T-cell (primary cell): ENCODE results near the gene ERC2. TPM values are rescaled to one million over a fixed set of nuclear protein-coding genes. Genes with fewer than 3 reads are reported as not detected.

Experiments
- ATAC-seq, 4 experiments: fragments of 200-7000 bp in 3 of 4; fragments of 150-1000 bp in 1 of 4; cut with Tn5 transposase; replicated peaks in 1 of 4; 1 replicate in 3 of 4; 2 replicates in 1 of 4; pipeline ENCODE4 v1.10.0; 2021; ENCODE audit warnings: moderate library complexity in 3 of 4, mild to moderate bottlenecking in 2 of 4, moderate number of reproducible peaks in 1 of 4
- CTCF ChIA-PET, 2 donors: fragments of 300-600 bp; sonication (Branson Sonifier 250); formaldehyde crosslinking; loops; one replicate each; lab custom pipeline; 2022; ENCODE audit warnings: antibody characterized with exemption in 2 of 2; lab: Charles Lee
- POLR2A ChIA-PET, 2 donors: fragments of 300-600 bp; sonication (Branson Sonifier 250); formaldehyde crosslinking; loops; one replicate each; lab custom pipeline; 2022; ENCODE audit warnings: antibody characterized with exemption in 2 of 2; lab: Charles Lee
- DNase-seq, 35 experiments: peaks; one replicate each; pipeline versions ENCODE4 v3.0.0 to v3.0.0-alpha.2; 2013 to 2023
- H3K27ac ChIP-seq: one replicate; pipeline ENCODE4 v1.5.1; 2013; ENCODE audit warnings: low read length
- H3K27me3 ChIP-seq, 2 experiments: replicated peaks in 1 of 2; 1 replicate in 1 of 2; 2 replicates in 1 of 2; pipeline versions ENCODE4 v1.6.1 to v1.7.0; 2013; ENCODE audit warnings: low read length in 1 of 2, mixed read lengths in 1 of 2; ENCODE audit not compliant: control insufficient read depth in 2 of 2, insufficient read depth in 2 of 2; ENCODE audit errors: extremely low read depth in 1 of 2
- H3K36me3 ChIP-seq, 2 donors: 1 replicate in 1 of 2; 2 replicates in 1 of 2; pipeline versions ENCODE4 v1.6.1 to v1.7.0; 2013; ENCODE audit warnings: low read length in 1 of 2; ENCODE audit not compliant: control insufficient read depth in 2 of 2, insufficient read depth in 1 of 2; ENCODE audit errors: extremely low read depth in 1 of 2
- H3K4me1 ChIP-seq, 2 experiments: 1 replicate in 1 of 2; 2 replicates in 1 of 2; pipeline versions ENCODE4 v1.6.1 to v1.7.0; 2013; ENCODE audit warnings: low read length in 2 of 2, mixed read lengths in 1 of 2; ENCODE audit not compliant: insufficient read depth in 2 of 2, control insufficient read depth in 1 of 2; ENCODE audit errors: extremely low read depth in 1 of 2
- H3K4me3 ChIP-seq, 2 donors: 1 replicate in 1 of 2; 2 replicates in 1 of 2; pipeline versions ENCODE4 v1.5.1 to v1.7.0; 2013; ENCODE audit warnings: mild to moderate bottlenecking in 2 of 2, low read length in 1 of 2, moderate library complexity in 1 of 2; ENCODE audit not compliant: control insufficient read depth in 1 of 2; ENCODE audit errors: extremely low read depth in 1 of 2
- H3K9me3 ChIP-seq: 2 replicates; pipeline ENCODE4 v1.7.0; 2013
- H3K27ac Mint-ChIP-seq, 2 donors: one replicate each; pipeline ENCODE4 v1.8.0; 2020 to 2021; ENCODE audit warnings: mild to moderate bottlenecking in 2 of 2, mixed read lengths in 2 of 2
- H3K27me3 Mint-ChIP-seq, 2 donors: one replicate each; pipeline ENCODE4 v1.8.0; 2021 to 2022; ENCODE audit warnings: mixed read lengths in 2 of 2
- H3K36me3 Mint-ChIP-seq: one replicate; pipeline ENCODE4 v1.8.0; 2021; ENCODE audit warnings: mixed read lengths
- H3K4me1 Mint-ChIP-seq, 3 donors: one replicate each; pipeline ENCODE4 v1.8.0; 2020 to 2022; ENCODE audit warnings: mixed read lengths in 3 of 3, mild to moderate bottlenecking in 1 of 3
- H3K4me3 Mint-ChIP-seq, 3 donors: one replicate each; pipeline ENCODE4 v1.8.0; 2020 to 2022; ENCODE audit warnings: mild to moderate bottlenecking in 3 of 3, mixed read lengths in 3 of 3, moderate library complexity in 3 of 3
- H3K9me3 Mint-ChIP-seq, 3 donors: one replicate each; pipeline ENCODE4 v1.8.0; 2020 to 2022; ENCODE audit warnings: mixed read lengths in 3 of 3
- WGBS: methylation state at CpG from one replicate; pipeline ENCODE4 v1.1.5; 2013; ENCODE audit warnings: missing lambda C conversion rate; ENCODE audit not compliant: insufficient coverage; 5-methylcytosine and 5-hydroxymethylcytosine counted together
- total RNA-seq, 35 experiments: library from RNA in 6 of 35; stranded (reverse) in 6 of 35; fragments of 120-200 nt in 1 of 35; gene quantifications; one replicate each; pipeline versions ENCODE4 v1.2.1 to v1.2.4 and lab custom pipeline; 2013 to 2026

Gene ERC2
- total RNA-seq, 5 donors from 2014 or later (not counting 1 experiment from before 2014, with no cell fraction given) = not detected

GRCh38 chr3:55790596-55791350 is 677.5 kb downstream of the ERC2 start:
- Mint-ChIP-seq H3K36me3 (no peaks in the 10 kb centered on the region), H3K27me3 (peaks cover 0 to 11% of the 10 kb centered on the region in 2 donors), H3K9me3 (peaks cover 0 to 7% (median 3%) of the 10 kb centered on the region in 3 donors), H3K4me1 (no peaks in the 10 kb centered on the region), H3K4me3 (no peak overlapping the region), H3K27ac (no peak overlapping the region)
- Histone ChIP-seq H3K4me1 (no peaks in the 10 kb centered on the region), H3K27ac (no peak overlapping the region), H3K27me3 (no peaks in the 10 kb centered on the region), H3K4me3 (no peak overlapping the region), H3K9me3 (no peaks in the 10 kb centered on the region), H3K36me3 (no peaks in the 10 kb centered on the region)
- ATAC-seq = no peak
- CTCF ChIA-PET = no interaction called here
- no peak for DNase-seq
- POLR2A ChIA-PET = no interaction called here
- 83% methylated on average over 3 of the region's 3 CpGs for WGBS

GRCh38 chr3:55789516-55789915 is 678.8 kb downstream of the ERC2 start:
- POLR2A ChIA-PET = no interaction called here
- DNase-seq (no peak), ATAC-seq (no peak)
- Mint-ChIP-seq H3K36me3 (no peaks in the 10 kb centered on the region), H3K4me1 (no peaks in the 10 kb centered on the region), H3K9me3 (peaks cover 3 to 7% (median 4%) of the 10 kb centered on the region in 3 donors), H3K27me3 (peaks cover 0 to 3% of the 10 kb centered on the region in 2 donors), H3K27ac (no peak overlapping the region), H3K4me3 (no peak overlapping the region)
- Histone ChIP-seq H3K4me1 (no peaks in the 10 kb centered on the region), H3K27me3 (no peaks in the 10 kb centered on the region), H3K4me3 (no peak overlapping the region), H3K9me3 (no peaks in the 10 kb centered on the region), H3K36me3 (no peaks in the 10 kb centered on the region), H3K27ac (no peak overlapping the region)
- CTCF ChIA-PET = no interaction called here
- 67% methylated on average over 1 of the region's 2 CpGs for WGBS

GRCh38 chr3:55782807-55783206 is 685.5 kb downstream of the ERC2 start:
- no peak for ATAC-seq
- Histone ChIP-seq H3K27me3 (no peaks in the 10 kb centered on the region), H3K27ac (no peak overlapping the region), H3K9me3 (no peaks in the 10 kb centered on the region), H3K4me1 (no peaks in the 10 kb centered on the region), H3K36me3 (no peaks in the 10 kb centered on the region), H3K4me3 (no peak overlapping the region)
- Mint-ChIP-seq H3K4me3 (no peak overlapping the region), H3K4me1 (no peaks in the 10 kb centered on the region), H3K27ac (no peak overlapping the region), H3K27me3 (no peaks in the 10 kb centered on the region), H3K9me3 (peaks cover 0 to 4% (median 0%) of the 10 kb centered on the region in 3 donors), H3K36me3 (no peaks in the 10 kb centered on the region)
- CTCF ChIA-PET = no interaction called here
- DNase-seq = no peak
- WGBS = no CpG with 5 or more reads among the region's 3 CpGs
- POLR2A ChIA-PET = no interaction called here

- H3K9me3 Mint-ChIP-seq = peaks cover 0 to 4% (median 0%) of the 10 kb centered on the region in 3 donors
- no peaks in the 10 kb centered on the region for H3K9me3 ChIP-seq
Observed at GRCh38 chr3:55782351-55782750, 685.9 kb downstream of the ERC2 start.

GRCh38 chr3:55780913-55781312 is 687.4 kb downstream of the ERC2 start:
- ATAC-seq = no peak
- Mint-ChIP-seq H3K4me1 (no peaks in the 10 kb centered on the region), H3K27me3 (peaks cover 0 to 1% of the 10 kb centered on the region in 2 donors), H3K27ac (no peak overlapping the region), H3K4me3 (no peak overlapping the region), H3K9me3 (peaks cover 0 to 4% (median 0%) of the 10 kb centered on the region in 3 donors), H3K36me3 (no peaks in the 10 kb centered on the region)
- Histone ChIP-seq H3K27me3 (no peaks in the 10 kb centered on the region), H3K27ac (no peak overlapping the region), H3K36me3 (no peaks in the 10 kb centered on the region), H3K4me3 (no peak overlapping the region), H3K9me3 (no peaks in the 10 kb centered on the region), H3K4me1 (no peaks in the 10 kb centered on the region)
- DNase-seq = no peak
- CTCF ChIA-PET = no interaction called here
- POLR2A ChIA-PET = no interaction called here
- 100% methylated on average over 2 of the region's 4 CpGs for WGBS

More at GRCh38 chr3:55782351-55782750, 685.9 kb downstream of the ERC2 start:
- 58% methylated on average over 3 of the region's 4 CpGs for WGBS
- no peak for DNase-seq
- Mint-ChIP-seq H3K4me1 (no peaks in the 10 kb centered on the region), H3K4me3 (no peak overlapping the region), H3K27ac (no peak overlapping the region), H3K36me3 (no peaks in the 10 kb centered on the region), H3K27me3 (no peaks in the 10 kb centered on the region)
- H3K36me3 ChIP-seq = no peaks in the 10 kb centered on the region
- no peaks in the 10 kb centered on the region for H3K4me1 ChIP-seq
- CTCF ChIA-PET = no interaction called here
- POLR2A ChIA-PET = no interaction called here
- H3K27me3 ChIP-seq = no peaks in the 10 kb centered on the region
- no peak overlapping the region for H3K27ac ChIP-seq
- H3K4me3 ChIP-seq = no peak overlapping the region
- no peak for ATAC-seq

GRCh38 chr3:55779543-55779942 is 688.7 kb downstream of the ERC2 start:
- ATAC-seq (no peak), DNase-seq (no peak)
- Histone ChIP-seq H3K27me3 (no peaks in the 10 kb centered on the region), H3K36me3 (no peaks in the 10 kb centered on the region), H3K9me3 (no peaks in the 10 kb centered on the region), H3K4me3 (no peak overlapping the region), H3K4me1 (no peaks in the 10 kb centered on the region), H3K27ac (no peak overlapping the region)
- Mint-ChIP-seq H3K36me3 (no peaks in the 10 kb centered on the region), H3K4me1 (no peaks in the 10 kb centered on the region), H3K4me3 (no peak overlapping the region), H3K27me3 (peaks cover 0 to 1% of the 10 kb centered on the region in 2 donors), H3K9me3 (no peaks in the 10 kb centered on the region), H3K27ac (no peak overlapping the region)
- CTCF ChIA-PET = interaction anchor here in 1 of 2 donors (0.7 kb wide), 1 partner anchor 9 kb away, joined by 4 read pairs; no protein-coding TSS in a partner anchor
- POLR2A ChIA-PET = no interaction called here
- no CpG with 5 or more reads among the region's 5 CpGs for WGBS
